ENCODE measurements around the gene SURF1.

DNA sequence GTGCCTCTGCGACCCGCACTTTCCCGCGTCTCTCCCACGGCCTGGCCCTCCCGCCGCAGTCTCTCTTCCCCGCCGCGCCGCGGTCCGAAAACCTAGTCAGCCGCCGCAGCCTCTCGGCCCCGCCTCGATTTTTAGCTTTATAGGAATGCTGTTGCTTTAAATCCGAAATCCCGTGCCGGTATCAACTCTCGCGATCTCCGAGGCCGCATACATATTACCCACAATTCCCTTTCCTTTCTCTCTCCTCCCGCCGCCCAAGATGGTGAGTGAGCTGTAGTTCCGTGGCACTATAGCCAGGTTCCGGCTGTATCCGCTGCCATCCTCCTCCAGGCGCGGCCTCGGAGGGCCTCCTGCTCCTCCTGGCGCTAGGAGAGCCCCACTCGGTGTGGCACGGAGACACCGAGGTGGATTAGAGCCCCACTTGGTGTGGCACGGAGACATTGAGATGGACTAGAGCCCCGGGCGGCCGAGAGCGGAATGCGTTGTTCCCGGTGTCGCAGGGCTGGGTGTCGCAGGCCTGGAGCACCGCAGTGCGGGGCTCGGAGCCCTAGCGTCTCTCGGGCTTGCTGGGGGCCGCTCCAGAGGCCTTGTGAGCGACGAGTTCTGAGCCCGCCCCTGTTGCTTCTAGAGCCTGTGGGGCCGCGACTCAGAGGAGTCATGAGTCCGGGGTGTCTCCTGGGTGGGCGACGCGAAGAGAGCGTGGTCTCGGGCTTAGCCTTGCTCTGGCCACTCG, 8.1 kb downstream of the SURF1 start, which contains the start of the genes MED22 and RPL7A:
- TF ChIP-seq, protein P1, sequence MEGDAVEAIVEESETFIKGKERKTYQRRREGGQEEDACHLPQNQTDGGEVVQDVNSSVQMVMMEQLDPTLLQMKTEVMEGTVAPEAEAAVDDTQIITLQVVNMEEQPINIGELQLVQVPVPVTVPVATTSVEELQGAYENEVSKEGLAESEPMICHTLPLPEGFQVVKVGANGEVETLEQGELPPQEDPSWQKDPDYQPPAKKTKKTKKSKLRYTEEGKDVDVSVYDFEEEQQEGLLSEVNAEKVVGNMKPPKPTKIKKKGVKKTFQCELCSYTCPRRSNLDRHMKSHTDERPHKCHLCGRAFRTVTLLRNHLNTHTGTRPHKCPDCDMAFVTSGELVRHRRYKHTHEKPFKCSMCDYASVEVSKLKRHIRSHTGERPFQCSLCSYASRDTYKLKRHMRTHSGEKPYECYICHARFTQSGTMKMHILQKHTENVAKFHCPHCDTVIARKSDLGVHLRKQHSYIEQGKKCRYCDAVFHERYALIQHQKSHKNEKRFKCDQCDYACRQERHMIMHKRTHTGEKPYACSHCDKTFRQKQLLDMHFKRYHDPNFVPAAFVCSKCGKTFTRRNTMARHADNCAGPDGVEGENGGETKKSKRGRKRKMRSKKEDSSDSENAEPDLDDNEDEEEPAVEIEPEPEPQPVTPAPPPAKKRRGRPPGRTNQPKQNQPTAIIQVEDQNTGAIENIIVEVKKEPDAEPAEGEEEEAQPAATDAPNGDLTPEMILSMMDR (IDR thresholded peaks at IDR 0.05; ENCODE audit: borderline replicate concordance, extremely low read depth, low read length, poor library complexity, severe bottlenecking), result peak; percentile 6
- TF ChIP-seq EZH2 (IDR thresholded peaks at IDR 0.05; ENCODE audit: borderline replicate concordance, low read depth, low read length, severe bottlenecking), result no peak

All from DND-41 (cell line).